HepG2 (cell line): ENCODE results near the gene UBTD1. TPM values are rescaled to one million over a fixed set of nuclear protein-coding genes. Genes with fewer than 3 reads are reported as not detected.

Source experiments
- ATAC-seq: fragments of 200-7000 bp; cut with Tn5 transposase; 3 replicates; pipeline ENCODE4 v1.9.1; 2020; ENCODE audit warnings: mild to moderate bottlenecking, moderate library complexity
- BruUV-seq: library from RNA; stranded (reverse); fragments of 400-500 nt; replicated peaks from 2 replicates; lab custom pipeline; 2021; lab: Mats Ljungman, UMichigan
- CTCF ChIA-PET: fragments of 300-600 bp; formaldehyde crosslinking; extraction: SDS; loops from one replicate; lab custom pipeline; 2021; ENCODE audit warnings: low total read pairs, inconsistent platforms, low intra/inter-chr PET ratio; lab: Yijun Ruan, JAX
- POLR2A ChIA-PET: fragments of 350-600 bp; sonication (Branson Sonifier 250); formaldehyde crosslinking; loops from one replicate; lab custom pipeline; 2020; ENCODE audit warnings: antibody characterized with exemption, inconsistent platforms; lab: Yijun Ruan, JAX
- DNase-seq: peaks from one replicate; pipeline ENCODE4 v3.0.0-alpha.2; 2015; ENCODE audit warnings: low spot score
- FAIRE-seq: peaks from 3 replicates; lab custom pipeline; 2011; peaks lifted over from hg19 to GRCh38; lab: Jason Lieb, UNC
- H2AFZ ChIP-seq: one replicate; pipeline ENCODE4 v1.6.1; 2011; ENCODE audit warnings: low read length, inconsistent platforms
- H3K27ac ChIP-seq: fragments of 300-600 bp; 3 replicates; pipeline ENCODE4 v1.8.0; 2011; ENCODE audit warnings: mixed run types, mild to moderate bottlenecking, mixed read lengths, low read length, inconsistent platforms; ENCODE audit not compliant: insufficient read depth; ENCODE audit errors: extremely low read length
- H3K27me3 ChIP-seq, 2 experiments: fragments of 200-600 bp in 1 of 2; 2 replicates in 1 of 2; 3 replicates in 1 of 2; pipeline versions ENCODE4 v1.6.0 to v1.8.0; 2011; ENCODE audit warnings: low read length in 2 of 2, mild to moderate bottlenecking in 2 of 2, moderate library complexity in 2 of 2, inconsistent platforms in 1 of 2; ENCODE audit not compliant: insufficient read depth in 2 of 2, control insufficient read depth in 1 of 2
- H3K36me3 ChIP-seq, 2 experiments: fragments of 200-600 bp in 1 of 2; replicated peaks in 1 of 2; 2 replicates in 1 of 2; 3 replicates in 1 of 2; pipeline versions ENCODE4 v1.5.1 to v1.8.0; 2011; ENCODE audit warnings: low read length in 2 of 2, inconsistent platforms in 1 of 2; ENCODE audit not compliant: insufficient read depth in 2 of 2, control insufficient read depth in 1 of 2
- H3K4me1 ChIP-seq: 2 replicates; pipeline ENCODE4 v1.5.1; 2012; ENCODE audit warnings: low read length, inconsistent platforms; ENCODE audit not compliant: insufficient read depth
- H3K4me2 ChIP-seq: 2 replicates; pipeline ENCODE4 v1.6.0; 2011; ENCODE audit warnings: low read depth, low read length, inconsistent platforms
- H3K4me3 ChIP-seq, 3 experiments: fragments of 200-600 bp in 1 of 3; sonication (generic), shearing (Covaris generic) in 1 of 3; replicated peaks in 1 of 3; 2 replicates each; pipeline ENCODE4 v1.5.1; 2011 to 2016; ENCODE audit warnings: low read length in 3 of 3, inconsistent platforms in 2 of 3, low read depth in 2 of 3, mild to moderate bottlenecking in 2 of 3, control low read depth in 1 of 3, mixed read lengths in 1 of 3; ENCODE audit not compliant: insufficient read depth in 1 of 3
- H3K79me2 ChIP-seq: one replicate; pipeline ENCODE4 v1.6.1; 2011; ENCODE audit warnings: low read length, inconsistent platforms; ENCODE audit not compliant: insufficient read depth
- H3K9ac ChIP-seq: 2 replicates; pipeline ENCODE4 v1.6.0; 2011; ENCODE audit warnings: mild to moderate bottlenecking, low read depth, low read length, inconsistent platforms; ENCODE audit not compliant: insufficient read depth
- H3K9me3 ChIP-seq: 2 replicates; pipeline ENCODE4 v1.5.1; 2012; ENCODE audit warnings: mild to moderate bottlenecking, low read length
- H4K20me1 ChIP-seq: 2 replicates; pipeline ENCODE4 v1.6.0; 2011; ENCODE audit warnings: inconsistent platforms, mild to moderate bottlenecking, low read length, moderate library complexity; ENCODE audit not compliant: insufficient read depth
- ATF2 ChIP-seq: sonication (generic); formaldehyde crosslinking; IDR thresholded peaks from 2 replicates; pipeline ENCODE4 v1.4.0; 2020; ENCODE audit warnings: missing genetic modification reagents
- ELF1 ChIP-seq: sonication (generic); formaldehyde crosslinking; IDR thresholded peaks from 2 replicates; pipeline ENCODE4 v1.4.0; 2020; ENCODE audit warnings: missing genetic modification reagents
- FOXA3 ChIP-seq: IDR thresholded peaks from 2 replicates; pipeline ENCODE4 v1.6.1; 2016; ENCODE audit warnings: missing genetic modification reagents, missing compliant biosample characterization
- FOXP4 ChIP-seq: sonication (generic); formaldehyde crosslinking; IDR thresholded peaks from 2 replicates; pipeline ENCODE4 v1.4.0; 2020; ENCODE audit warnings: missing genetic modification reagents
- HDAC2 ChIP-seq: sonication (generic); formaldehyde crosslinking; IDR thresholded peaks from 2 replicates; pipeline ENCODE4 v1.4.0; 2020; ENCODE audit warnings: missing genetic modification reagents
- JUNB ChIP-seq: sonication (generic); formaldehyde crosslinking; IDR thresholded peaks from 2 replicates; pipeline ENCODE4 v1.8.0; 2022; ENCODE audit warnings: missing genetic modification reagents, mild to moderate bottlenecking, borderline replicate concordance
- KAT8 ChIP-seq: IDR thresholded peaks from 2 replicates; pipeline ENCODE4 v1.6.1; 2016; ENCODE audit warnings: missing genetic modification reagents, missing compliant biosample characterization
- MAFG ChIP-seq: sonication (generic); formaldehyde crosslinking; IDR thresholded peaks from 2 replicates; pipeline ENCODE4 v1.5.1; 2020; ENCODE audit warnings: mild to moderate bottlenecking, missing genetic modification reagents
- MIXL1 ChIP-seq: IDR thresholded peaks from 2 replicates; pipeline ENCODE4 v1.6.1; 2016
- RCOR2 ChIP-seq: IDR thresholded peaks from 2 replicates; pipeline ENCODE4 v1.6.1; 2016; ENCODE audit warnings: missing biosample characterization, missing genetic modification reagents
- SALL1 ChIP-seq: sonication (generic); formaldehyde crosslinking; IDR thresholded peaks from 2 replicates; pipeline ENCODE4 v1.8.0; 2022; ENCODE audit warnings: mild to moderate bottlenecking, missing genetic modification reagents
- SOX13 ChIP-seq, 3 experiments: fragments of 450-650 bp in 1 of 3; sonication (generic) in 1 of 3; formaldehyde crosslinking in 1 of 3; IDR thresholded peaks in 2 of 3; conservative IDR thresholded peaks in 1 of 3; 2 replicates each; pipeline versions ENCODE4 v1.5.0 to v1.6.1; 2016 to 2020; ENCODE audit warnings: antibody characterized with exemption in 1 of 3, mild to moderate bottlenecking in 1 of 3, missing compliant biosample characterization in 1 of 3, missing genetic modification reagents in 1 of 3, moderate library complexity in 1 of 3
- SOX5 ChIP-seq: IDR thresholded peaks from 2 replicates; pipeline ENCODE4 v1.6.1; 2016; ENCODE audit warnings: borderline replicate concordance
- SRF ChIP-seq: IDR thresholded peaks from 2 replicates; pipeline ENCODE4 v1.6.1; 2011; ENCODE audit warnings: mild to moderate bottlenecking, low read depth, low read length, moderate library complexity
- TEAD3 ChIP-seq: optimal IDR thresholded peaks from 2 replicates; pipeline ENCODE3; 2016; ENCODE audit warnings: borderline replicate concordance
- ZGPAT ChIP-seq: IDR thresholded peaks from 2 replicates; pipeline ENCODE4 v1.6.1; 2016; ENCODE audit warnings: mild to moderate bottlenecking
- ZNF3 ChIP-seq: IDR thresholded peaks from 2 replicates; pipeline ENCODE4 v1.7.0; 2017; ENCODE audit warnings: inconsistent platforms
- WGBS: methylation state at CpG from one replicate; pipeline ENCODE4 v1.1.6; 2017; ENCODE audit warnings: low lambda C conversion rate; 5-methylcytosine and 5-hydroxymethylcytosine counted together
- in situ Hi-C: cut with HindIII; loops from 2 replicates; pipeline ENCODE4 v1.10.0; 2017; ENCODE audit warnings: low pct_unique_long_range_greater_than_20kb; ENCODE audit not compliant: extremely low pct_ligation_motif_present
- intact Hi-C: fragments of 100-400 bp; cut with micrococcal nuclease; formaldehyde crosslinking; loops from one replicate; pipeline ENCODE4 v1.10.0; 2022; ENCODE audit not compliant: unreplicated experiment
- polyA plus RNA-seq, 8 experiments: library from polyadenylated mRNA; depleted of rRNA in 3 of 8; stranded (reverse) in 7 of 8; unstranded in 1 of 8; fragments of >200 nt; fragmentation: Illumina TruSeq in 4 of 8; extraction: Trizol in 4 of 8; gene quantifications; 2 replicates each; pipeline versions ENCODE4 v1.2.1 to v1.2.3, GENCODE V29; 2011 to 2016; ENCODE audit warnings: low read depth in 4 of 8, missing spikeins in 1 of 8, mixed read lengths in 1 of 8; ENCODE audit not compliant: insufficient read depth in 1 of 8
- total RNA-seq, 5 experiments: library from RNA; depleted of rRNA; stranded (reverse); fragments of >200 nt; fragmentation: Illumina TruSeq; extraction: Trizol; gene quantifications; 2 replicates each; pipeline ENCODE4 v1.2.3, GENCODE V29; 2016; ENCODE audit warnings: low read depth in 1 of 5

Gene UBTD1
- total and polyA plus RNA-seq, 2 of the 13 experiments (the other 11 are each of a cell fraction or from before 2014, with no cell fraction given), result 7.9 to 10.0 TPM

GRCh38 chr10:97525683-97526110, 27.0 kb downstream of the UBTD1 start:
- H3K4me1 ChIP-seq, result peaks cover 44% of the 10 kb centered on the region
- 10% methylated on average over 1 of the region's 1 CpG for WGBS
- ChIA-PET CTCF (no interaction called here), POLR2A (no interaction called here)
- H3K27ac ChIP-seq, result peak overlapping the region; percentile 47
- H3K79me2 ChIP-seq, result no peaks in the 10 kb centered on the region
- no peak for FAIRE-seq
- no peaks in the 10 kb centered on the region for H3K36me3 ChIP-seq
- H2AFZ ChIP-seq, result no peak overlapping the region
- no TSS peak for BruUV-seq
- peak; percentile 77 for ATAC-seq
- intact Hi-C loops, result no loop called here
- in situ Hi-C loops, result no loop called here
- no peak overlapping the region for H3K4me3 ChIP-seq
- DNase-seq, result peak; percentile 79
- H3K4me2 ChIP-seq, result peak overlapping the region; percentile 45
- no peaks in the 10 kb centered on the region for H3K27me3 ChIP-seq
- no peak overlapping the region for H3K9ac ChIP-seq
- H4K20me1 ChIP-seq, result no peaks in the 10 kb centered on the region
- no peaks in the 10 kb centered on the region for H3K9me3 ChIP-seq
- TF ChIP-seq KAT8 (CRISPR knock-in tag) (0 out of 2 replicates have a peak, but pooled peaks have one; percentile 42), SRF (no peak), SOX5 (CRISPR knock-in tag) (peak; percentile 85), MAFG (CRISPR knock-in tag) (no peak), SOX13 (IDR thresholded peaks at IDR 0.05) (peak; percentile 54; the same call in 1 of the 2 replicates), SOX13 (CRISPR knock-in tag; conservative IDR thresholded peaks at IDR 0.05 in 1 of 2, IDR thresholded peaks at IDR 0.05 in 1 of 2) (peak in 1 of 2 experiments; percentile 92; a peak in 2 of 4 replicates), MIXL1 (CRISPR knock-in tag) (0 out of 2 replicates have a peak, but pooled peaks have one; percentile 20), ELF1 (CRISPR knock-in tag) (no peak), FOXP4 (CRISPR knock-in tag) (0 out of 2 replicates have a peak, but pooled peaks have one; percentile 31), ZNF3 (CRISPR knock-in tag) (peak; percentile 58; the same call in 1 of the 2 replicates), JUNB (CRISPR knock-in tag) (no peak), SALL1 (CRISPR knock-in tag) (peak; percentile 19; the same call in 1 of the 2 replicates), ZGPAT (CRISPR knock-in tag) (peak; percentile 51), FOXA3 (CRISPR knock-in tag) (peak; percentile 64), HDAC2 (CRISPR knock-in tag) (0 out of 2 replicates have a peak, but pooled peaks have one; percentile 32), TEAD3 (CRISPR knock-in tag) (peak; percentile 93), RCOR2 (0 out of 2 replicates have a peak, but pooled peaks have one; percentile 52), ATF2 (CRISPR knock-in tag) (peak; percentile 40; the same call in 1 of the 2 replicates)
